ENCODE measurements around the gene PIP4K2B.

The PIP4K2B gene

DNA sequence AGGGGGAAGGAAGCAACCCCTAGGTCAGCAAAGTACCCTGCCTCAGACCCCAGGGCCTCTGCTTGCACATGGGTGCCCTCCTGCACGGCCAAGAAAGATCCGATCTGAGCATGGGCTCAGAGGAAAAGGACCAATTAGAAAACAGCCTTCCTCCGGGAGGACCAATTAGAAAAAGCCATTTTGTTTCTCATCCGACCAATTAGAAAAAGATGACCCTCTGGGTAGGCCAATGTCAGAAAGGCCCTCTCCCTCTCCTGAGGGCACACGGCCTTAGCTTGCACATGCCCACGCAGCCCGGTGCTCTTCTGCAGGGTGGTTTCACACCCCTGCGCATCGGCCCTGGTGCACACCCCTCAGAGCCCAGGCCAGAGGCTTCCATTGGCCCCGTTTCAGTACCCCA is 74.3 kb downstream of the PIP4K2B start:
- H3K4me2 ChIP-seq (ENCODE audit: low read depth, low read length, poor library complexity, severe bottlenecking): no peak overlapping the region
- no peaks in the 10 kb centered on the region; the same call in 1 of the 2 replicates for H3K36me3 ChIP-seq (ENCODE audit: insufficient read depth, low read length)
- no peaks in the 10 kb centered on the region for H3K9me3 ChIP-seq (ENCODE audit: insufficient read depth, low read depth, low read length)
- peaks cover 29% of the 10 kb centered on the region for H3K4me1 ChIP-seq (ENCODE audit: insufficient read depth, low read length, poor library complexity, severe bottlenecking)
- no peaks in the 10 kb centered on the region for H3K27me3 ChIP-seq (ENCODE audit: insufficient read depth, low read length, poor library complexity, severe bottlenecking)
- peaks cover 10% of the 10 kb centered on the region for H3K79me2 ChIP-seq (ENCODE audit: insufficient read depth, low read length)
- H4K20me1 ChIP-seq (ENCODE audit: insufficient read depth, low read length, poor library complexity, severe bottlenecking): peaks cover 5% of the 10 kb centered on the region
- TF ChIP-seq, protein P1, sequence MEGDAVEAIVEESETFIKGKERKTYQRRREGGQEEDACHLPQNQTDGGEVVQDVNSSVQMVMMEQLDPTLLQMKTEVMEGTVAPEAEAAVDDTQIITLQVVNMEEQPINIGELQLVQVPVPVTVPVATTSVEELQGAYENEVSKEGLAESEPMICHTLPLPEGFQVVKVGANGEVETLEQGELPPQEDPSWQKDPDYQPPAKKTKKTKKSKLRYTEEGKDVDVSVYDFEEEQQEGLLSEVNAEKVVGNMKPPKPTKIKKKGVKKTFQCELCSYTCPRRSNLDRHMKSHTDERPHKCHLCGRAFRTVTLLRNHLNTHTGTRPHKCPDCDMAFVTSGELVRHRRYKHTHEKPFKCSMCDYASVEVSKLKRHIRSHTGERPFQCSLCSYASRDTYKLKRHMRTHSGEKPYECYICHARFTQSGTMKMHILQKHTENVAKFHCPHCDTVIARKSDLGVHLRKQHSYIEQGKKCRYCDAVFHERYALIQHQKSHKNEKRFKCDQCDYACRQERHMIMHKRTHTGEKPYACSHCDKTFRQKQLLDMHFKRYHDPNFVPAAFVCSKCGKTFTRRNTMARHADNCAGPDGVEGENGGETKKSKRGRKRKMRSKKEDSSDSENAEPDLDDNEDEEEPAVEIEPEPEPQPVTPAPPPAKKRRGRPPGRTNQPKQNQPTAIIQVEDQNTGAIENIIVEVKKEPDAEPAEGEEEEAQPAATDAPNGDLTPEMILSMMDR (conservative IDR thresholded peaks at IDR 0.05; ENCODE audit: low read length): no peak
- TF ChIP-seq EZH2phosphoT487 (IDR thresholded peaks at IDR 0.05; ENCODE audit: borderline replicate concordance): no peak
- H3K9ac ChIP-seq (ENCODE audit: low read depth, low read length, poor library complexity, severe bottlenecking): no peak overlapping the region
- H2AFZ ChIP-seq (ENCODE audit: low read length): no peak overlapping the region
- H3K4me3 ChIP-seq (ENCODE audit: low read length, poor library complexity, severe bottlenecking): no peak overlapping the region
- no peaks in the 10 kb centered on the region for H3K9me2 ChIP-seq (replicated peaks; ENCODE audit: low read depth, low read length)
- no peaks in the 10 kb centered on the region for H3F3A ChIP-seq (ENCODE audit: low read depth)

DNA sequence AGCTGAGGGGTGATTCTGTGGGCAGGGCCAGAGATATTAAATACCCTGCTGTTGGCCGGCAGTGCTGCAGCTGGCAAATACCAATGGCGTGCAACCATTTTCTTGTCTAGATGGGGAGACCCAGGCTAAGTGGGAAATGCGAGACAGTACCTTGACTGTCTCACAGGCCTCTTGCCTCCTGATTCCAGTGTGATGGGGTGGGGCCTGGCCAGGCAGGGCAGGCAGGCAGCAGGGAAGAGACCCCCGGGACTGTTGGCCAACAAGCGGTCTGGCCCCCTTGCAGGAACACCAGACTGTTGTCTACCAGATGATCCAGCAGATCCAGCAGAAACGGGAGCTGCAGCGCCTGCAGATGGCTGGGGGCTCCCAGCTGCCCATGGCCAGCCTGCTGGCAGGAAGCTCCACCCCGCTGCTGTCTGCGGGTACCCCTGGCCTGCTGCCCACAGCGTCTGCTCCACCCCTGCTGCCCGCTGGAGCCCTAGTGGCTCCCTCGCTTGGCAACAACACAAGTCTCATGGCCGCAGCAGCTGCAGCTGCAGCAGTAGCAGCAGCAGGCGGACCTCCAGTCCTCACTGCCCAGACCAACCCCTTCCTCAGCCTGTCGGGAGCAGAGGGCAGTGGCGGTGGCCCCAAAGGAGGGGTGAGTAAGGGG is 74.9 kb downstream of the PIP4K2B start:
- Histone ChIP-seq H3K9me2 (replicated peaks; ENCODE audit: low read depth, low read length) (no peaks in the 10 kb centered on the region), H3K9me3 (ENCODE audit: insufficient read depth, low read depth, low read length) (no peaks in the 10 kb centered on the region), H2AFZ (ENCODE audit: low read length) (no peak overlapping the region), H3K4me3 (ENCODE audit: low read length, poor library complexity, severe bottlenecking) (no peak overlapping the region), H3F3A (ENCODE audit: low read depth) (no peaks in the 10 kb centered on the region), H4K20me1 (ENCODE audit: insufficient read depth, low read length, poor library complexity, severe bottlenecking) (peaks cover 5% of the 10 kb centered on the region), H3K79me2 (ENCODE audit: insufficient read depth, low read length) (peaks cover 6% of the 10 kb centered on the region), H3K4me2 (ENCODE audit: low read depth, low read length, poor library complexity, severe bottlenecking) (no peak overlapping the region), H3K4me1 (ENCODE audit: insufficient read depth, low read length, poor library complexity, severe bottlenecking) (peaks cover 26% of the 10 kb centered on the region), H3K9ac (ENCODE audit: low read depth, low read length, poor library complexity, severe bottlenecking) (no peak overlapping the region), H3K27me3 (ENCODE audit: insufficient read depth, low read length, poor library complexity, severe bottlenecking) (no peaks in the 10 kb centered on the region), H3K36me3 (ENCODE audit: insufficient read depth, low read length) (no peaks in the 10 kb centered on the region; the same call in 1 of the 2 replicates)
- TF ChIP-seq, protein P1 (conservative IDR thresholded peaks at IDR 0.05; ENCODE audit: low read length): no peak
- TF ChIP-seq EZH2phosphoT487 (IDR thresholded peaks at IDR 0.05; ENCODE audit: borderline replicate concordance): no peak

DNA sequence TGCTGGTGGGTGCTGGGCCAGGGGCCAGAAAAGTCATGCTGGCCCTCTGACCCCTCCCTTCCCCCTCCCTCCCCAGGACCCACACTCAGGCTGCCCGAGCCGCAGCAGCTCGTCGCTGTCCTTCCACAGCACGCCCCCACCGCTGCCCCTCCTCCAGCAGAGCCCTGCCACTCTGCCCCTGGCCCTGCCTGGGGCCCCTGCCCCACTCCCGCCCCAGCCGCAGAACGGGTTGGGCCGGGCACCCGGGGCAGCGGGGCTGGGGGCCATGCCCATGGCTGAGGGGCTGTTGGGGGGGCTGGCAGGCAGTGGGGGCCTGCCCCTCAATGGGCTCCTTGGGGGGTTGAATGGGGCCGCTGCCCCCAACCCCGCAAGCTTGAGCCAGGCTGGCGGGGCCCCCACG is 77.6 kb downstream of the PIP4K2B start:
- Histone ChIP-seq H2AFZ (ENCODE audit: low read length) (no peak overlapping the region), H3K4me2 (ENCODE audit: low read depth, low read length, poor library complexity, severe bottlenecking) (no peak overlapping the region), H3K9ac (ENCODE audit: low read depth, low read length, poor library complexity, severe bottlenecking) (no peak overlapping the region), H4K20me1 (ENCODE audit: insufficient read depth, low read length, poor library complexity, severe bottlenecking) (no peaks in the 10 kb centered on the region), H3K9me3 (ENCODE audit: insufficient read depth, low read depth, low read length) (no peaks in the 10 kb centered on the region), H3K4me1 (ENCODE audit: insufficient read depth, low read length, poor library complexity, severe bottlenecking) (no peaks in the 10 kb centered on the region), H3K36me3 (ENCODE audit: insufficient read depth, low read length) (peaks cover 7% of the 10 kb centered on the region; the same call in 1 of the 2 replicates), H3K27me3 (ENCODE audit: insufficient read depth, low read length, poor library complexity, severe bottlenecking) (no peaks in the 10 kb centered on the region), H3K4me3 (ENCODE audit: low read length, poor library complexity, severe bottlenecking) (no peak overlapping the region), H3F3A (ENCODE audit: low read depth) (no peaks in the 10 kb centered on the region), H3K79me2 (ENCODE audit: insufficient read depth, low read length) (no peaks in the 10 kb centered on the region), H3K9me2 (replicated peaks; ENCODE audit: low read depth, low read length) (no peaks in the 10 kb centered on the region)
- TF ChIP-seq, protein P1 (conservative IDR thresholded peaks at IDR 0.05; ENCODE audit: low read length): no peak
- TF ChIP-seq EZH2phosphoT487 (IDR thresholded peaks at IDR 0.05; ENCODE audit: borderline replicate concordance): no peak
